ENCODE results near the gene HDDC3. TPM values are rescaled to one million over a fixed set of nuclear protein-coding genes. Genes with fewer than 3 reads are reported as not detected.

HDDC3 gene
- total RNA-seq, 1 experiment from 2014 or later: 25.5 TPM

DNA sequence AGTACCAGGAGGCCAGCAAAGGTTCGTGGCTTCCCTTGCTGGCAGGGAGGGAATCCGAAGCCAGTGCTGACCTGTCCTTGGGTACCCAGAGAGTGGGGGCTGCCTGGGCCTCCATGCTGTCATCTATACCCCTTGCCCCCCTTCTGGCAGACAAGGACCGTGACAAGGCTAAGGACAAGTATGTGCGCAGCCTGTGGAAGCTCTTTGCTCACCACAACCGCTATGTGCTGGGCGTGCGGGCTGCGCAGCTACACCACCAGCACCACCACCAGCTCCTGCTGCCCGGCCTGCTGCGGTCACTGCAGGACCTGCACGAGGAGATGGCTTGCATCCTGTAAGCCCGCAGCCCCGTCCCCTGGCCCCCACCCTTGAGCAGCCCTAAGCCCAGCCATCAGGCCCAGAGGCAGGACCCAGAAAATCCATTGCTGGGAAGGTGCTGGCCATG is 45.3 kb downstream of the HDDC3 start:
- Mint-ChIP-seq H3K9me3 (ENCODE audit: unreplicated experiment) (no peaks in the 10 kb centered on the region), H3K4me1 (ENCODE audit: insufficient read depth, unreplicated experiment) (no peaks in the 10 kb centered on the region), H3K4me3 (ENCODE audit: unreplicated experiment) (no peak overlapping the region), H3K27ac (ENCODE audit: low read depth, unreplicated experiment) (no peak overlapping the region), H3K36me3 (ENCODE audit: insufficient read depth, unreplicated experiment) (no peaks in the 10 kb centered on the region), H3K27me3 (ENCODE audit: insufficient read depth, unreplicated experiment) (no peaks in the 10 kb centered on the region)
- no TSS peak for BruUV-seq (replicated peaks)
- intact Hi-C loops (cut with micrococcal nuclease): no loop called here
- TF ChIP-seq, protein P1, sequence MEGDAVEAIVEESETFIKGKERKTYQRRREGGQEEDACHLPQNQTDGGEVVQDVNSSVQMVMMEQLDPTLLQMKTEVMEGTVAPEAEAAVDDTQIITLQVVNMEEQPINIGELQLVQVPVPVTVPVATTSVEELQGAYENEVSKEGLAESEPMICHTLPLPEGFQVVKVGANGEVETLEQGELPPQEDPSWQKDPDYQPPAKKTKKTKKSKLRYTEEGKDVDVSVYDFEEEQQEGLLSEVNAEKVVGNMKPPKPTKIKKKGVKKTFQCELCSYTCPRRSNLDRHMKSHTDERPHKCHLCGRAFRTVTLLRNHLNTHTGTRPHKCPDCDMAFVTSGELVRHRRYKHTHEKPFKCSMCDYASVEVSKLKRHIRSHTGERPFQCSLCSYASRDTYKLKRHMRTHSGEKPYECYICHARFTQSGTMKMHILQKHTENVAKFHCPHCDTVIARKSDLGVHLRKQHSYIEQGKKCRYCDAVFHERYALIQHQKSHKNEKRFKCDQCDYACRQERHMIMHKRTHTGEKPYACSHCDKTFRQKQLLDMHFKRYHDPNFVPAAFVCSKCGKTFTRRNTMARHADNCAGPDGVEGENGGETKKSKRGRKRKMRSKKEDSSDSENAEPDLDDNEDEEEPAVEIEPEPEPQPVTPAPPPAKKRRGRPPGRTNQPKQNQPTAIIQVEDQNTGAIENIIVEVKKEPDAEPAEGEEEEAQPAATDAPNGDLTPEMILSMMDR (IDR thresholded peaks at IDR 0.05; ENCODE audit: unreplicated experiment): no peak
- ChIA-PET CTCF (interaction anchor here (1.2 to 3.3 kb wide), 15 partner anchors 13 to 567 kb away, joined by 3 to 83 read pairs (median 12); partner anchors contain the start of genes BLM, HDDC3, MAN2A2 and UNC45A), POLR2A (no interaction called here)
- no peak for DNase-seq (ENCODE audit: unreplicated experiment)

GRCh38 chr15:90886291-90886614 is 46.1 kb downstream of the HDDC3 start:
- intact Hi-C loops (cut with micrococcal nuclease): loop anchor here (1.0 kb wide), 5 partner anchors 169 to 593 kb away; partner anchors contain the start of gene BLM
- Mint-ChIP-seq H3K4me3 (ENCODE audit: unreplicated experiment) (no peak overlapping the region), H3K36me3 (ENCODE audit: insufficient read depth, unreplicated experiment) (no peaks in the 10 kb centered on the region), H3K27ac (ENCODE audit: low read depth, unreplicated experiment) (no peak overlapping the region), H3K9me3 (ENCODE audit: unreplicated experiment) (no peaks in the 10 kb centered on the region), H3K27me3 (ENCODE audit: insufficient read depth, unreplicated experiment) (no peaks in the 10 kb centered on the region), H3K4me1 (ENCODE audit: insufficient read depth, unreplicated experiment) (no peaks in the 10 kb centered on the region)
- ChIA-PET CTCF (interaction anchor here (0.5 to 3.3 kb wide), 63 partner anchors 8 to 595 kb away, joined by 3 to 83 read pairs (median 4); partner anchors contain the start of genes BLM, HDDC3, MAN2A2 and UNC45A), POLR2A (interaction anchor here (1.2 to 1.5 kb wide), 2 partner anchors 9 to 238 kb away, joined by 5 to 6 read pairs; no protein-coding TSS in a partner anchor)
- TF ChIP-seq, protein P1 (IDR thresholded peaks at IDR 0.05; ENCODE audit: unreplicated experiment): no peak
- BruUV-seq (replicated peaks): no TSS peak
- DNase-seq (ENCODE audit: unreplicated experiment): no peak

DNA sequence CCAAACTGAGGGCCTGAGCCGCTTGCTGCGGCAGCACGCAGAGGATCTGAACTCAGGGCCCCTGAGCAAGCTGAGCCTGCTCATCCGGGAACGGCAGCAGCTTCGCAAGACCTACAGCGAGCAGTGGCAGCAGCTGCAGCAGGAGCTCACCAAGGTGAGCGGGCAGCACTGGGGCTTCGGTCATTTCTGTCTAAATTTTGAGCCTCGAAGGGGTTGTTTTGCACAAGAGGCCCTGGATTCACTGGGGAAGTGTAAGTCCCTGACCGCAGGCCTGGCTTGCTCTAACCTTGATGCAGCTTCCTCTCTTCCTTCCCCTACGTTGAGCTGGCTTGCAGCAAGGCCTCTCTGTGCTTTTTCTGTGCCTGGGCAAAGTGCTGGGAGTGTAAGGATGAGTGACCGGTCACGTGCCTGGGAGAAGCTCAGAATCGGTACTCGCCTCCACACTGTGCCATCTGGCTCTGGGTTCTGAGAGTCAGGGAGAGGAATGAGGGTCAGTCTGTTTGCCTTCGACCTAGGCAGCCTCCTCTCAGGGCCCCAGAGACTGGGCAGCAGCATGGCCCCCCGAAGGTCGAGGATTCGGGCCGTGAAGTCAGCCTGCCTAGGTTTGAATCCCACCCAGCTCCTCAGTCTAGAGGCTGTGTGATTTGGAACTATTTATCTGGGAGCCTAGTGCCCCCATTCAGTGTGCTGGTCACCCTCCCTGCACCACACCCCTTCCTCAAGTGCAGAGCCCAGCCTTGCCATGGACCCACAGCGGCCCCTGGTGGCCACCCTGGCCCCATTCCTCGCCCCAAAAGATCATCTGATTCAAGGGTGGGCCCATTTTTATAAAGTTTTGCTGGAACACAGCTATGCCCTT is 46.7 kb downstream of the HDDC3 start:
- intact Hi-C loops (cut with micrococcal nuclease): loop anchor here (1.0 kb wide), 5 partner anchors 168 to 592 kb away; partner anchors contain the start of gene BLM
- TF ChIP-seq, protein P1 (IDR thresholded peaks at IDR 0.05; ENCODE audit: unreplicated experiment): peak; percentile 98
- no peaks in the 10 kb centered on the region for H3K4me1 Mint-ChIP-seq (ENCODE audit: insufficient read depth, unreplicated experiment)
- CTCF ChIA-PET: interaction anchor here (0.6 to 3.3 kb wide), 80 partner anchors 8 to 1177 kb away, joined by 3 to 83 read pairs (median 4); partner anchors contain the start of genes BLM, HDDC3, MAN2A2 and UNC45A
- no peak overlapping the region for H3K27ac Mint-ChIP-seq (ENCODE audit: low read depth, unreplicated experiment)
- peak; percentile 55 for DNase-seq (ENCODE audit: unreplicated experiment)
- no peaks in the 10 kb centered on the region for H3K36me3 Mint-ChIP-seq (ENCODE audit: insufficient read depth, unreplicated experiment)
- POLR2A ChIA-PET: interaction anchor here (0.5 to 1.5 kb wide), 4 partner anchors 9 to 255 kb away, joined by 3 to 6 read pairs (median 4); no protein-coding TSS in a partner anchor
- no peak overlapping the region for H3K4me3 Mint-ChIP-seq (ENCODE audit: unreplicated experiment)
- no peaks in the 10 kb centered on the region for H3K27me3 Mint-ChIP-seq (ENCODE audit: insufficient read depth, unreplicated experiment)
- BruUV-seq (replicated peaks): no TSS peak
- H3K9me3 Mint-ChIP-seq (ENCODE audit: unreplicated experiment): no peaks in the 10 kb centered on the region

All from MCF 10A (cell line).